Hematopoietic multipotent progenitor cell treated with erythropoietin and hydrocortisone succinate and interleukin-3 and kit ligand, for 17 days (in vitro differentiated cells): ENCODE data around the gene GPATCH1.
"Not testable (repeated sequence)": the region's sequence is repeated elsewhere in the genome, so short reads cannot be mapped to it uniquely, and the experiment has no call there.

ENCODE experiments used
- DNase-seq: peaks from one replicate; pipeline ENCODE4 v3.0.0-alpha.2; 2015; ENCODE audit warnings: low spot score

Gene GPATCH1

DNA sequence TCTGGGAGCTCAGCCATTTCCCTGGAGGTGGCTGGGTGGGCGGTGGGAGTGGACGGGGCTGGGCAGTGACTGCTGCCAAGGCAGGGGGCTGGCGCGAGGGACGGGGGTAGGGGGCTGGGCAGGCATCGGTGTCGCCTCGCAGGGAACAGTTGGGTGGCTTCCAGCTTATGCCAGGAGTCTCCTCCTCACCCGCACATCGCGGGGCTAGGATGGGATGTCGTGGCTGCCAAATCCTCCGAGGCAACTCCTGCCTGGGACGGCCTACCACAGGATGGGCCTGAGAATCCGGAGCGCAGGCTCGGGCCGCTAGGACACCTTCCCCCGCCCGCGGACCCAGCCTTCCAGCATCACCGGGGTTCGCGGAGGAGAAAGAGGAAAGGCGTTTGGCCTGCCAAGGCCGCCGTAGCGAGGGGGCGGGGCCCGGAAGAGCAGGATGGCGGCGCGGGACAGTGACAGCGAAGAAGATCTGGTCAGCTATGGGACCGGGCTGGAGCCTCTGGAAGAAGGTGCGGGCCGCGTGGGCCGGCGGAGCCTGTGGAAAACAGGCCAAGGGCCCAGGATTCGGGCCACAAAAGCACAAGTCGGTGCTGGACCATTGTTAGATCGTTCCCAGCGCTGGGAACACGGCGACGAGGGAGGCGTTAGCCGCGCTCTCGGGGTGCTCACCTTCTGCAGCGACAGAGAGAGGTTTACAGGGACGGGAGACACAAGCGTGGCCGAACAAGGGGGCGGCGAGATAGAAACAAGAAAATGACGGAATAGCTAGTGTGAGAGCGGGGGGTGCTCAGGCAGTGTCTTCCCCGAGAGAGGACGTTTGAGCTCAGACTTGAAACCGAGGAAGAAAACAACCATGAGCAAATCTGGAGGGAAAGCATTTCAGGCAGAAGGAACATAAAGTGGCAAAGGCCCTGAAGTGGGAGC lies at the start of gene GPATCH1:
Gene GPATCH1 (plus strand): TSS at position 421 of the 921 bp plus-strand sequence. CDS start 13 bp downstream, at position 434.
- DNase-seq, result peak; percentile 74

- no peak for DNase-seq
Observed at GRCh38 chr19:33032218-33032781, 48.7 kb upstream of the GPATCH1 start.

- DNase-seq, result no peak
Observed at GRCh38 chr19:33035461-33035860, 45.5 kb upstream of the GPATCH1 start.

- DNase-seq, result not testable (repeated sequence)
Observed at GRCh38 chr19:33036370-33037167, 44.4 kb upstream of the GPATCH1 start.

DNA sequence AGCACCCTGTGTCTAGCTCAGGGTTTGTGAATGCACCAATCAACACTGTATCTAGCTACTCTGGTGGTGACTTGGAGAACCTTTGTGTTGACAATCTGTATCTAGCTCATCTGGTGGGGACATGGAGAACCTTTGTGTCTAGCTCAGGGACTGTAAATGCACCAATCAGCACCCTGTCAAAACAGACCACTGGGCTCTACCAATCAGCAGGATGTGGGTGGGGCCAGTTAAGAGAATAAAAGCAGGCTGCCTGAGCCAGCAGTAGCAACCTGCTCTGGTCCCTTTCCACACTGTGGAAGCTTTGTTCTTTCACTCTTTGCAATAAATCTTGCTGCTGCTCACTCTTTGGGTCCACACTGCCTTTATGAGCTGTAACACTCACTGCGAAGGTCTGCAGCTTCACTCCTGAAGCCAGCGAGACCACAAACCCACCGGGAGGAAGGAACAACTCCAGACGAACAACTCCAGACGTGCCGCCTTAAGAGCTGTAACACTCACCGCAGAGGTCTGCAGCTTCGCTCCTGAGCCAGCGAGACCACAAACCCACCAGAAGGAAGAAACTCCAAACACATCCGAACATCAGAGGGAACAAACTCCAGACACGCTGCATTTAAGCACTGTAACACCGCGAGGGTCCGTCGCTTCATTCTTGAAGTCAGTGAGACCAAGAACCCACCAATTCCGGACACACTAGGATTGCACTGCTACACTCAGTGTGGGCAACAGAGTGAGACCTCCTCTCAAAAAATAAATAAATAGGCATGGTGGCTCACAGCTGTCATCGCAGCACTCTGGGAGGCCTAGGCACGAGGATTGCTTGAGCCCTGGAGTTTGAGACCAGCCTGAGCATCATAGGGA lies 43.6 kb upstream of the GPATCH1 start:
- not testable (repeated sequence) for DNase-seq

GRCh38 chr19:33039108-33039599 lies 41.8 kb upstream of the GPATCH1 start:
- DNase-seq, result no peak

- no peak for DNase-seq
Observed at GRCh38 chr19:33039815-33040214, 41.2 kb upstream of the GPATCH1 start.

DNA sequence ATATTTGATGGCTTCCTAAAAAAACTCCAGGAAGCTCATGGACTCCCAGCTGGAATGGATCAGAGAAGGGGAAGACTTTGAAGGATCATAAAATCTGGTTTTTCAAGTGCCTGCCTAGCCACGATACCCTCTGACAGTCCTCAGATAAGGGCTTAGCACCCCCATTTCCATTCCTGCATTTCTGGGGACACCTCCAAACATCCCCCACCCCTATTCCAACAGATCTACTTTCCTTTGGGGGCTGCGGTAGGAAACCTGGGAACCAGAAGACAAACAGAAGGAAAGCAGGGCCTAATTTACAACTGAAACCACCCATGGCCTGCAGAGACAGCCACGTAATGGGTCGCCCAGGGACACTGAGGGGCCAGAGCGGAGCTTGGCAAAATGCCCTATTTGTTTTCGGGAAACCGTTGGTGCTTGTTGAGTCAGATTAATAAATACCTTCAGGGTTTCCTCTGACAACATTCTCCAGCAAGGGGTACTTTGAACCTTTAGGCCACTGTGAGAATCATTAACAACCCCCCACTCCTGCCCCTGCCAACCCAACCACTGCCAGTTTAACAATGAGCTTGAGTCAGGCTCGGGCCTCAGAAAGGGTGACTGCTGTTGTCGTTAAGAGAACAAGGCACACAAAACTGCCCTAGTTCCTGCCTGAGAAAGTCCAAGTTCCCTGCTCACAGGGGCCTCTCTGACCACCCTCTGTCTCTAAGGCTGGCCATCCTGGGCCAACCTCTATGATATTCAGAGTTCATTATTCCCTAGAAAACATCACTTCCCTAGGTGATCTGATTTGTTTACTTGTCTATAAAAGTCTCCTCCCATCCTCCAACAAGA lies 39.8 kb upstream of the GPATCH1 start:
- no peak for DNase-seq

- DNase-seq, result not testable (repeated sequence)
Observed at GRCh38 chr19:33041828-33042160, 39.2 kb upstream of the GPATCH1 start.

GRCh38 chr19:33047422-33047821 lies 33.6 kb upstream of the GPATCH1 start:
- no peak for DNase-seq

- no peak for DNase-seq
Observed at GRCh38 chr19:33048806-33049676, 31.9 kb upstream of the GPATCH1 start.

GRCh38 chr19:33050110-33050509 lies 30.9 kb upstream of the GPATCH1 start:
- no peak for DNase-seq

DNA sequence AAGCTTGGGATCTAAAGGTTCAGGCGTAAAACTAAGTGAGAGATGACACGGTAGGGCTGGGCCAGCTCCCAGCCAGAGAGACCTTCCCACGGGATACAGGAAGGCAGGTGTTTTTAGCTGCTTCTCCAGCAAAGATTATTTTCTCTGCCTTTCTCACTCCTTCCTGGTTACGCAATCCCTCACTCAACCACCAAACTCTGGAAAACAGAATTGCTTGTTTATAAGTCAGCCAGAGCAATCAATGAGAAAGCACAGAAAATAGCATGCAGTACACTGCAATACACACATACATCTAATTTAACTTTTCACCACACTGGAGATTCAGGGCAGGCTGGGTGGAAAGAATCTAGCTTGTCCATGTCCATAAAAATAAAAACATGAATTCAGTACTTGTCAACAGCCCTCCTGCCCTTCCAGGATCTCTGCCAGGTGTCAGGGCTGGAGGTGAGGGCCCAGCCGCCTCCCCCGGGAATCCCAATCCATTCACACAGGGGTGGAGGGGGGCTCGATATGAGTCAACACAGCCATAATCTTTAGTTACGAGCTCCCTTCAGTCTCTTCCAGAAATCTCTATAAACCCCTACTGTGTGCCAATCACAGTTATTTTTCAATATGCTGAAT lies 28.5 kb upstream of the GPATCH1 start:
- no peak for DNase-seq

DNA sequence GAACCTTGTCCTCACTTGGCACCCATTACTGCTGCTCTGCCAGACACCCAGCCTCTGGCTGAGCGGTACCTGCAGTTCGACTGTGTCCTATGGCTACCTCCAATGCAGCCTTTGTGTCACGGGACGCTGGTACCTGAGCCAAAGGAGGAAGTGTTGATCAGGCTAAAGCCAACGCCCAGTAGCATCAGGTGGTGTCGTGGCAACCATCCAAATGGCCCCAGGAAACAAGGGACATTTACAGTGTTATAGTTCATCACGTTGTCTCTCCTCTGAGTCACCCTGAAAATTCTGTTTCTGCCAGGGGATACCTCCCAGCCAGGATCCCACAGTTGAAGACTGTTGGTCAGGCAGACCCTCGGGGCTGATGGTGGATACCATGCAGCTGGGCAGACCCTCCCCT lies 26.4 kb upstream of the GPATCH1 start:
- DNase-seq, result no peak

- no peak for DNase-seq
Observed at GRCh38 chr19:33055718-33056117, 25.3 kb upstream of the GPATCH1 start.

DNA sequence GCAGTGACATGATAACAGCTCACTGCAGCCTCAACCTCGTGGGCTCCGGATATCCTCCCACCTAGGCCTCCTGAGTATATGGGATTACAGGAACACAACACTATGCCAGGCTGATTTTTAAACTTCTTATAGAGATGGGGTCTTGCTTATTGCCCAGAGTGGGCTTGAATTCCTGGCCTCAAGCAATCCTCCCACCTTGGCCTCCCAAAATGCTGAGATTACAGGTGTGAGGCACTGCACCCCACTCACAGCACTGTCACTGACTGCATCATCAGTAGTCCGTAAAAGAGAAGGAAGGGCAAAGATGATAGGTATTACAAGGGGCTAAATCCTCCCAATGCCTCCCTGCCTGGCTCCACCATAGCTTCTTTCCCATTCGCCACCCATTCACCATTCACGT lies 20.4 kb upstream of the GPATCH1 start:
- DNase-seq, result no peak

- no peak for DNase-seq
Observed at GRCh38 chr19:33062902-33063301, 18.1 kb upstream of the GPATCH1 start.

DNA sequence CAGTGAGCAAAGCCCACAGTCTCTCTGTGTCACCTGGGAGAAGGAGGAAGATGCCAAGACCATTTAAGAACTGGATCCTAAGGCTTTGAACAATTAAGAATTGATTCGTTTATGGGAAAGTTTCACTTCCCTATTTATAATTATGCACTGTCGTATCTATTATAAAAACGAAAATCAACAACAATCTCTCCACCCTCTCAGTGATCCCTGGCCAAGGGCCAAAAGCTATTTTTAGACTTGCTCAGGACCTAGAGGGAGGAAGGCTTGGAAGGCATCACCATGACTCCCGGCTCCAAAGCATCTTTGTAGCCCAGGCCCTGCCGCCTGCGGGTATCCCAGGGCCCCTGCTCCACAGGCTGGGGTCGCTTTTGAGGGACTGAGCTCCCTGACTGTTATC lies 17.6 kb upstream of the GPATCH1 start:
- DNase-seq, result no peak

GRCh38 chr19:33063753-33064457 lies 17.1 kb upstream of the GPATCH1 start:
- DNase-seq, result no peak
